ENCODE data around the gene INPP5D. TPM values are rescaled to one million over a fixed set of nuclear protein-coding genes. Genes with fewer than 3 reads are reported as not detected.
A peak's percentile ranks its signal among the peaks of the same experiment; 100 is the strongest.
"Not testable (repeated sequence)": the region's sequence is repeated elsewhere in the genome, so short reads cannot be mapped to it uniquely, and the experiment has no call there.

Gene INPP5D
- total RNA-seq, 1 donor from 2014 or later: 61.2 TPM

DNA sequence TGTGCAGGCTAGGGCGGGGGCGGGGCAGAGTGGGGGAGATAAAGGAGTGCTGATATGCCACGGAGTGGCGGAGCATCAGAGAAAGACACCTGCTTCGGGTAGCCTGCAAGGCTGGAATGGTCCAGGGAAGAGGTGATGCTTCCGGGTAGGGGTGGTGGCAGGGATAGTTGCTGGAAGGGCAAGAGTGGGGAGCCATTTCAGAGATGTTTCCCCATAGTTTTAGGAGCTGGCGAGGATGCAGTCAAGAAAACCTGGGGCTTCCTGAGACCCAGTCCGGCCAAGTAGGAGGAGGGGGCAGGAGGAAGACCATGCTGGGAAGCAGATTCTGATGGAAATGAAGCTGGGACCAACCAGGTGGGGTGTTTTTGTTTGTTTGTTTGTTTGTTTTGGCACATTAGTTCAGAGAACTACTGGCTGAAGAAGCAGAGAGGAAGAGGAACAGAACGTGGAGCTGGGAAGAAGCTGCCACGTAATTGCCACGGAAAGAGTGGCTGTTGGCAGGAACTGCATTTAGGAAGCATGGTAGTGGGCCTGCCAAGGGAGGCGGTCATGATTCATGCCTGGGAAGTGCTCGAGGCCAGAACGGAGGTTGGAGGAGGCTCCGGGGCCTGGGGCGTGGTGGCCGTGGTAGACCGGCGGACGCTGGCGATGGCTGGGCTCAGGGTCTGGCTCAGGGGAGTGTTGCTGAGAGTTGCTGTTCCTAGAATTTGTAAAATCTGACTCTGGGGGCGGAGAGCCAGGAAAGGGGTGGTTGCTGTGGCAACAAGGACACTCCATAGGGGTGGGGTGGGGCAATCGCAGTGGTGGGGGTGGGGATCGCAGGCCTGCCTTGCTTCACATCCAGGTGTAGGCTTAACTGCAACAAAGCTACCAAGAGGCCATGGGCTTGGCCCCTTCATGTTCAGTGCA, 8.6 kb upstream of the INPP5D start:
- DNase-seq (ENCODE audit: low spot score): no peak
- H3K4me3 Mint-ChIP-seq: no peak overlapping the region
- H3K4me1 Mint-ChIP-seq (ENCODE audit: low read depth): peaks cover 10% of the 10 kb centered on the region
- no peak overlapping the region for H3K27ac Mint-ChIP-seq
- no peaks in the 10 kb centered on the region for H3K9me3 Mint-ChIP-seq
- peaks cover 35% of the 10 kb centered on the region for H3K27me3 Mint-ChIP-seq (ENCODE audit: insufficient read depth)
- intact Hi-C loops (cut with micrococcal nuclease): no loop called here
- no peaks in the 10 kb centered on the region for H3K36me3 Mint-ChIP-seq (ENCODE audit: low read depth)

DNA sequence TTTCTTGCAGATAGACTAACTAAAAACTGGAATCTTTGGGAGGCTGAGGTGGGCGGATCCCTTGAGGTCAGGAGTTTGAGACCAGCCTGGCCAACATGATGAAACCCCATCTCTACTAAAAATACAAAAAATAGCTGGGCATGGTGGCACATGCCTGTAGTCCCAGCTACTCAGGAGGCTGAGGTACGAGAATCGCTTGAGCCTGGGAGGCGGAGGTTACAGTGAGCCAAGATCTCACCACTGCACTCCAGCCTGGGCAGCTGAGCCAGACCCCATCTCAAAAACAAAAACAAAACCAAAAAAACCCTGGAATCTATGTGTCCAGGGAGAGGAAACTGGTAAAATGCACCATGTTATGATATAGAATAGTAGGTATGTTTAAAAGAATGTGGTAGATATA, 7.6 kb upstream of the INPP5D start:
- H3K9me3 Mint-ChIP-seq; H3K4me3 Mint-ChIP-seq; intact Hi-C loops (cut with micrococcal nuclease); H3K27ac Mint-ChIP-seq; H3K36me3 Mint-ChIP-seq (ENCODE audit: low read depth); DNase-seq (ENCODE audit: low spot score): not testable (repeated sequence)
- Mint-ChIP-seq H3K4me1 (ENCODE audit: low read depth) (peaks cover 10% of the 10 kb centered on the region), H3K27me3 (ENCODE audit: insufficient read depth) (peaks cover 30% of the 10 kb centered on the region)

DNA sequence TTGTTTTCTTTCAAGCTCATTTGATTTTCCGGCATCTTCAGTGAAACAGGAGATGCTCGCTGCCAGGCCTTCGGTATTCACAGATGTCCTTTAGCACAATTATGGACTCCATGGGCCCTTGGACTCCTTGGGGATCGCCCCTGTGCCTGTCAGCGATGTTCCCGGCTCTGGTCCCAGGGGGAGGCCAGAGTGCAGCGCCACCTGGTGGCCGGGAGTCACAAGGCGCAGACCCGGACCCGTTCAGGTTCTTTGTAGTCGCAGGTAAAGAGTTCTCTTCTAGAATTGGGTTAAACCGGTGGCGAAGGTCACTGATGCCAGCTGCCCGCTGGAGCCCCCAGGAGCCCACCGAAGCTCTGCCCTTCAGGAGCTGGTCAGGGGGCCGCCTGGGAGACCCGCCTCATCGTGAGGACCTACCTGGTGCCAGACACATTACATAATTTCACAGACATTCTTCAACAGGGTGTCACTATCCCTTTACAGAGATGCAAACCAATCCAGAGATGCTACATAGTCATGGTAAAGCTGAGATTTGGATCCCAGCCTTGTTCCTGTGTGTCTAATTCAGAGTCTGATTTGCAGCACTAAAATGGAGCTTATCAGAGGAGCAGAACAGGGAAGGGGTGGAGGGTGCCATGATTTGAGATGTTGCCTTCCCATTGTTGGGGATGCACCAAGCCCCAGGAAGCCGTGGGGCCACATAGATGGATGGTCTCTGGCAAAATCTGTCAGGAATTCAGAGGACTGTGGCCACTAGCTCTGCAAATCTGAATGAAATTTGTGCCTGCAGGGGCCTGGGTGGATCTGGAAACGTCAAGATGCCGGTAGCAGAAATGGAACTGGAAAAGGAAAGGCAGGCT, 6.0 kb upstream of the INPP5D start:
- Mint-ChIP-seq H3K27ac (no peak overlapping the region), H3K27me3 (ENCODE audit: insufficient read depth) (peaks cover 25% of the 10 kb centered on the region), H3K4me1 (ENCODE audit: low read depth) (peaks cover 18% of the 10 kb centered on the region), H3K4me3 (no peak overlapping the region), H3K9me3 (no peaks in the 10 kb centered on the region), H3K36me3 (ENCODE audit: low read depth) (no peaks in the 10 kb centered on the region)
- DNase-seq (ENCODE audit: low spot score): peak; percentile 52
- intact Hi-C loops (cut with micrococcal nuclease): loop anchor here (1.0 kb wide), 2 partner anchors 201 to 448 kb away; no protein-coding TSS in a partner anchor

DNA sequence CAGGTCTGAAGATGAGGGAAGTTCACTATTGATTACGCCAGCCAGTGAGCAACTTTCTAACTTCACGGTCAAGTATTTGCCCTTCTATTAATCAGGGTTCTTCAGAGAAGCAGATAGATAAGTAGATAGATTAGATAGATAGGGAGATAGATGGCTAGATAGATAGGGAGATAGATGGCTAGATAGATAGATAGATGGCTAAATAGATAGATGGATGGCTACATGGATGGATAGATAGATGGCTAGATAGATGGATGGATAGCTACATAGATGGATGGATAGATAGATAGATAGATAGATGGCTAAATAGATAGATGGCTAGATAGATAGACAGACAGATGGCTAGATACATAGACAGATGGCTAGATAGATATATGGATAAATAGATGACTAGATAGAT, 4.8 kb upstream of the INPP5D start:
- Mint-ChIP-seq H3K9me3 (no peaks in the 10 kb centered on the region), H3K4me3 (no peak overlapping the region), H3K27me3 (ENCODE audit: insufficient read depth) (peaks cover 25% of the 10 kb centered on the region), H3K27ac (no peak overlapping the region), H3K4me1 (ENCODE audit: low read depth) (peaks cover 27% of the 10 kb centered on the region), H3K36me3 (ENCODE audit: low read depth) (no peaks in the 10 kb centered on the region)
- DNase-seq (ENCODE audit: low spot score): no peak
- intact Hi-C loops (cut with micrococcal nuclease): no loop called here

DNA sequence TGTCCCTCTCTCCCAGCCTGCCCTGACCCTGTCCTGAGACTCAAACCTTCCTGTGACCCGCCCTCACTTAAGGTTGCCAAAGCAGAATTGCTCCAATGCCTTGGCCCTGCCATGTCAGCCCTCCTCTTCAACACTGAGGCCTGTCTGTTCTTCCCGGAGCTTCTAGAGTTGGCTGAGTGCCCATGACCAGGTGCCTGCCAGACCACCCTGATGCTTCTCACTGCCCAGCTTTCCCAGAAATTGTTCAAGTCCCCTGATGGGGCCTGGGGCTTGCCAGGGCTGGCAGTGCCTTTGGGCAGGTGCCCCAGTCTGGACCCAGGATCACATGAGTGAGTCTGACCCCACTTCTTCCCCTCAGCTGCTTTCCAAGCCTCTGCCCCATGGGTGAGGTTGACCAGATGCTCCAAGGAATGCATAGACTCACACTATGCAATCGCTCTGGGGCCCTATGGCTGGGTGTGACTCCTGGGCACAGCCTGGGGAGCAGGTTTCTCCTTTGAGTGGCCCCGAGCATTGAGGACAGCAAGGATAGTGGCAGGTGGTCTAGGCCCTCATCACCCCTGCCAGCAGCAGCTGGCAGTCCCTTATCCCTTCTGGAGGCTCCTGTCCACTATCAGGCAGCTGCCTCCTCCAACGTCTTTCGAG, 3.1 kb upstream of the INPP5D start:
- peaks cover 20% of the 10 kb centered on the region for H3K27me3 Mint-ChIP-seq (ENCODE audit: insufficient read depth)
- H3K4me1 Mint-ChIP-seq (ENCODE audit: low read depth): peaks cover 29% of the 10 kb centered on the region
- peaks cover 6% of the 10 kb centered on the region for H3K36me3 Mint-ChIP-seq (ENCODE audit: low read depth)
- DNase-seq (ENCODE audit: low spot score): no peak
- intact Hi-C loops (cut with micrococcal nuclease): no loop called here
- H3K4me3 Mint-ChIP-seq: no peak overlapping the region
- H3K27ac Mint-ChIP-seq: peak overlapping the region; percentile 14
- no peaks in the 10 kb centered on the region for H3K9me3 Mint-ChIP-seq

DNA sequence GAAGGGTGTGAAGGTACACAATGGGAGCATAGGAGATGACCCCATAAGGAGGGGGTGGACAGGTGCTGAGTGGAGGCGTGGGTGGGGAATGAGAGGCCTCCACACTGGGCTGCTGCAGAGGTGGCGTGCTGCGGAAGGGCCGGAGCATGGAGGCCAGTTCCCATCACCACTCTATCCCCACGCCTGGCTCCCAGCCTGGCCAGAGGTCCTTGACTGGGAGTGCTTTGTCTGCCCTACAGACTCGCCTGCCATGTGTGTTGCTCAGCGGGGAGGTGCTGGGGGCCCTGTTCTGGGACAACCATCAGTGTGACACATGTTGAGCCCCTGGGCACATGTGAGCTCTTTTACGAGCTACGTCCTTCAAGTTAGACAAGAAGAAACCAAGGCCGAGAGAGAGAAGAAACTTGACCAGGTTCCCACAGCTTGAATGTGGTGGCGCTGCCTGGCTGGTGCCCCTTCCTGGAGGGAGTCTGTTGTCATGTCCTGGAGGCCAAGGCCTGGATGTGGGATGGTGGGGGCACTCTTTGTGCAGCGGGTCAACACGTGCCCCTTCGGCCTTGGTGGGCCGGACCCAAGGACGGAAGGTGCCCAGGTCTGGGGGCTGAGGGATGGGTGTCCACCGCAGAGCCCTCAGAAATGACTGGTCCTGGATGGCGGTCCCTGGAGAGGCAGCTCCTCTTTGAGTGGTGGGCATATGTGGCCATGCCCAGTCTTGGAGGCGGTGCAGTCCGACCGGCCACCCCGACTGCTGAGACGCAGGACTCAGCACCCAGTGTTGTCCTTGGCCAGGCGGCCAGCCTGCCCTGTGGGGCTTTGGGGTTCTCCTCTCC, 1.2 kb upstream of the INPP5D start:
- peak overlapping the region; percentile 79 for H3K27ac Mint-ChIP-seq
- intact Hi-C loops (cut with micrococcal nuclease): no loop called here

DNA sequence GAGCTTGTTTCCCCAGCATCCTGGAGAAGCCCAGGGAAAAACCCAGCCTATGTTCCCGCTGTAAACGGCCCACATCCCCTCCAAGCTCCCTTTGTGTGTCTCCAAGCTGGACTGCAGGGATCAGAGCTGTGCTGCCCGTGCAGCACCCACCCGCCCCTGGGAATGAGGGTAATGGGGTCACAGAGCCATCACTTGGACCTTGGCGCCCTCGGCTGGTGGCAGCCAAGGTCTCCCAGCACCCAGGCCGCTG, 670 bp upstream of the INPP5D start:
- peaks cover 3% of the 10 kb centered on the region for H3K27me3 Mint-ChIP-seq (ENCODE audit: insufficient read depth)
- peak overlapping the region; percentile 99 for H3K27ac Mint-ChIP-seq
- intact Hi-C loops (cut with micrococcal nuclease): no loop called here
- H3K4me3 Mint-ChIP-seq: peak overlapping the region; percentile 97
- H3K9me3 Mint-ChIP-seq: no peaks in the 10 kb centered on the region
- peaks cover 6% of the 10 kb centered on the region for H3K36me3 Mint-ChIP-seq (ENCODE audit: low read depth)
- no peak for DNase-seq (ENCODE audit: low spot score)
- H3K4me1 Mint-ChIP-seq (ENCODE audit: low read depth): peaks cover 45% of the 10 kb centered on the region

More for the DNA sequence above, 1.2 kb upstream of the INPP5D start:
- peak overlapping the region; percentile 65 for H3K4me3 Mint-ChIP-seq
- peaks cover 45% of the 10 kb centered on the region for H3K4me1 Mint-ChIP-seq (ENCODE audit: low read depth)
- H3K27me3 Mint-ChIP-seq (ENCODE audit: insufficient read depth): peaks cover 8% of the 10 kb centered on the region
- H3K36me3 Mint-ChIP-seq (ENCODE audit: low read depth): peaks cover 6% of the 10 kb centered on the region
- no peaks in the 10 kb centered on the region for H3K9me3 Mint-ChIP-seq
- no peak for DNase-seq (ENCODE audit: low spot score)

DNA sequence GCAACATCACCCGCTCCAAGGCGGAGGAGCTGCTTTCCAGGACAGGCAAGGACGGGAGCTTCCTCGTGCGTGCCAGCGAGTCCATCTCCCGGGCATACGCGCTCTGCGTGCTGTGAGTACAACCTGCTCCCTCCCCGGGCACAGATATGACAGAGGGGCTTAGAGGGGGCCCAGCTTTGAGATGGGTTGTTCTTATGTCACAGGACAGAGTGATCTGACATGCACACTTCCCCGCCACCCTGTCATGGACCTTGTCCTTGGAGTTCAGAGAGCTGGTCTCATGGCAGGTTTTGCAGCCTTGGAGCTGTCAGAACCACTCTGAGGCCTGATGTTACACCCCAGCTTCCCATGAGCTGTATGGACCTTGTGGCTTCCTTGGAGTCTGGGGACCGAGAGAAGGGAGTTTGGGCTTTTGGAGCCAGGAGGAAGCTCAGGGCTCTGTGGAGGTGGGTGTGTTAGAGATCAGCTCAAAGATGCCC, 398 bp downstream of the INPP5D start:
- Mint-ChIP-seq H3K9me3 (no peaks in the 10 kb centered on the region), H3K4me3 (peak overlapping the region; percentile 97), H3K36me3 (ENCODE audit: low read depth) (peaks cover 12% of the 10 kb centered on the region), H3K4me1 (ENCODE audit: low read depth) (peaks cover 49% of the 10 kb centered on the region), H3K27ac (peak overlapping the region; percentile 99), H3K27me3 (ENCODE audit: insufficient read depth) (no peaks in the 10 kb centered on the region)
- DNase-seq (ENCODE audit: low spot score): no peak
- intact Hi-C loops (cut with micrococcal nuclease): loop anchor here (1.0 to 2.0 kb wide), 6 partner anchors 40 to 364 kb away; partner anchors contain the start of genes ATG16L1 and GIGYF2

DNA sequence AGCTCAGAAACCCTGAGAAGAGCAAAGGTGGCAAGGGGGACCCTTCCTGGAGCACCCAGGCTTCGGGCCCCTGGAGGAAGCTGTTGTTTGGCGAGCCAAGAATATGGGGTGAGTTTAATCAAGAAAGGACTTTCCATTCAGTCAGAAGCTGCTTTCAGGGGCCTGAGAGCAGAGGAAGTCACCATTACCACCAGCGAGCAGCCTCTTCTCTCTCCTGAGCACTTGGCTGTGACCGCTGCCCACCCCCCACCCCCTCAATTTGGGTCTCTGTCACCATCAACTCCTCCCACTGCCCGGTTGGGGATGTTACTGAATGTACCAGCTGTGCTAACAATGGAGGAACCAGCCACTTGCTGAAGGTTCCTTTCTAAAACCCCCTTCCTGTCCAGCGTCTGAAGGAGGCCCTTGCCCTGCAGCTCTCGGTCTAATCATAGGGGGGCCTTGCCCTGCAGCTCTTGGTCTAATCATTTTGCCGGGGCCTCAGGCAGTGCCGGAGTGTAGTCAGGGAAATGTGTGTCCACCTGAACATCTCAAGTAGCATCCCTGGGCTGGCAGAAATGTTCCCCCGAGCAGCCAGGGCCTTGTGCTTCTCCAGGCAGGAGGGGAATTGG, 943 bp downstream of the INPP5D start:
- H3K4me1 Mint-ChIP-seq (ENCODE audit: low read depth): peaks cover 49% of the 10 kb centered on the region
- H3K27me3 Mint-ChIP-seq (ENCODE audit: insufficient read depth): no peaks in the 10 kb centered on the region
- no peaks in the 10 kb centered on the region for H3K9me3 Mint-ChIP-seq
- peak overlapping the region; percentile 97 for H3K4me3 Mint-ChIP-seq
- intact Hi-C loops (cut with micrococcal nuclease): loop anchor here (1.0 to 2.0 kb wide), 8 partner anchors 9 to 364 kb away; partner anchors contain the start of genes ATG16L1 and GIGYF2
- DNase-seq (ENCODE audit: low spot score): no peak
- H3K36me3 Mint-ChIP-seq (ENCODE audit: low read depth): peaks cover 12% of the 10 kb centered on the region
- H3K27ac Mint-ChIP-seq: peak overlapping the region; percentile 99

DNA sequence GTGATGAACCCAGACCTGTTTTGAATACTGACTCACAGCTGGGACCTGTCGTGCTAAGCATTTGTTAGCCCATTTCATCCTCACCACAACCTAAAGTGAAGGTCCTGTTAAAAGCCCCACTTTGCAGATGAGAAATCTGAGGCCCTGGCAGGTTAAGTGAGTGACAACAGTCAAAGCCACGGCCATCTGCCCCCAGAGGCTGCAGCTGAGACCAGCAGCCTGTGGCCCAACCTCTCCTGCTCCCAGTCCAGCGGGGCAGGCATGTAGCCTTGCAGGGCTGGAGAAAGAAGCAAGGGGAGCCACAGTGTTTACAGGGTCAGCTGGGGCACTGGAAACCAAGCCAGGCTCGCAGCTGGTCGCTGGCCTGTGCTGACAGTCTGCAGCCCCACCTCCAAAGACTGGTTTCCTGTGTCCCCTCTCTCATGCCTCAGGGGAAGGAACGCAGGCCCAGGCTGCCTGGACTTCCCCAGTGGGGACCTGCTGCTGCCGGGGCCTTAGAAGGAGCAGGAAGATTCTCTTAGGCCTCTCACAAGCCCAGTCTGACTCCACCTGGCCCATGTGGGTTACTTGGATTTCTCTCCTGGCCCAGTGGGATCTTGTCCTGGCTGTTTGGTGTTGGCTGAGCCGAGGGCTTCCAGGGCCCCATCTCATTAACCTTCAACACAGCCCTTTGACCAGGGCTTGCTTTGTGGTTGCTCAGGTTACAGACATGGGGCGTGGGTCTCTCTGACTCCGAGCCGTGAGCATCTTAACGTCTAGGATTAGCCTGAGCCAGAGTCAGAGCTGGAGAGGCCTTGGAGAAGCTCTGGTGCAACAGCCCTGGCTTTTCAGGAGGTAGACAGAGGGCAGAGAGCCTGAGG, 1.7 kb downstream of the INPP5D start:
- Mint-ChIP-seq H3K4me3 (peak overlapping the region; percentile 97), H3K27me3 (ENCODE audit: insufficient read depth) (no peaks in the 10 kb centered on the region), H3K9me3 (no peaks in the 10 kb centered on the region), H3K4me1 (ENCODE audit: low read depth) (peaks cover 51% of the 10 kb centered on the region), H3K27ac (peak overlapping the region; percentile 99), H3K36me3 (ENCODE audit: low read depth) (peaks cover 17% of the 10 kb centered on the region)
- intact Hi-C loops (cut with micrococcal nuclease): loop anchor here (1.0 to 2.0 kb wide), 7 partner anchors 8 to 365 kb away; partner anchors contain the start of gene GIGYF2
- no peak for DNase-seq (ENCODE audit: low spot score)

DNA sequence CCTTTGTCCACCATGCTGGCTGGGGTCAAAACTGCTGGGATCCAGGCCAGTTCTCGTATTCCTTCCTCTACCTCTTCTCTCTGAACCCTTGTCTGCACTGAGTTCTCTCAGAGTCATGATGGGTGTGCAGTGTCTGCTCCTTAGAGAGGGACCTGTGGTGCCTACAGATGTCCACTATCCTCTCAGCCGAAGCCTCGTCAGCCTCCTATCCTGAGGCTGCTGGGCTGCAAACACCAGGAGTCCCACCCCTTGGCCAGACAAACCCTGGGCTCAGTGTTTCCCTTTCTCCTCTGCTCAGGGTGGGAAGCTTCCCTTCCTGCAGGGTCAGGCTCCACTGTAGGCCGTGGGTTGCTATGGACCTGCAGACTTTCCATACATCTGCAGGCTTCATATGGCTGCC, 2.3 kb downstream of the INPP5D start:
- H3K27ac Mint-ChIP-seq: peak overlapping the region; percentile 99
- peaks cover 58% of the 10 kb centered on the region for H3K4me1 Mint-ChIP-seq (ENCODE audit: low read depth)
- H3K36me3 Mint-ChIP-seq (ENCODE audit: low read depth): peaks cover 24% of the 10 kb centered on the region
- no peaks in the 10 kb centered on the region for H3K27me3 Mint-ChIP-seq (ENCODE audit: insufficient read depth)
- H3K4me3 Mint-ChIP-seq: peak overlapping the region; percentile 97
- no peaks in the 10 kb centered on the region for H3K9me3 Mint-ChIP-seq
- no peak for DNase-seq (ENCODE audit: low spot score)
- intact Hi-C loops (cut with micrococcal nuclease): no loop called here
